ENCODE data around the gene ENDOD1.

DNA sequence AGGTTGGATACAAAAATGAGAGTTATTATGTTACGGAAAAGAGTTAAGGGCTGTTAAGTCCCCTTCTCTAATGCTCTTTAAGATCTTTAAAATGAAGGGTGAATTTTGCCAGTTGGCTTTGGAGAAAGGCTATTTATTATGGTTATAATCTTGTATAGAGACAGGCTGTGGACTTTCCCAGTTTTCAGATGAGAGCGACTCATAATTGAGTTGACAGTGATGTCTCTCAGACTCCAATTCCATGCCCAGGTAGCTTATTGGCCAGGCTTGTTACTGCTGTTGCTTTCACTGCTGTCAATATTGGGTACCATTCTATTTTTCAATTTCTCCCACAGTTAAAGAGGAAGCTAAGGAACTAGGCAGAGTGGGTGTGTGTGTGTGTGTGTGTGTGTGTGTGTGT is 13.1 kb downstream of the ENDOD1 start:
- TF ChIP-seq POLR2AphosphoS5 (IDR thresholded peaks at IDR 0.05; ENCODE audit: borderline replicate concordance, low read depth, low read length) (no peak), EZH2 (IDR thresholded peaks at IDR 0.05) (no peak)
